ENCODE data around the gene PLA2G2C.

The PLA2G2C gene

DNA sequence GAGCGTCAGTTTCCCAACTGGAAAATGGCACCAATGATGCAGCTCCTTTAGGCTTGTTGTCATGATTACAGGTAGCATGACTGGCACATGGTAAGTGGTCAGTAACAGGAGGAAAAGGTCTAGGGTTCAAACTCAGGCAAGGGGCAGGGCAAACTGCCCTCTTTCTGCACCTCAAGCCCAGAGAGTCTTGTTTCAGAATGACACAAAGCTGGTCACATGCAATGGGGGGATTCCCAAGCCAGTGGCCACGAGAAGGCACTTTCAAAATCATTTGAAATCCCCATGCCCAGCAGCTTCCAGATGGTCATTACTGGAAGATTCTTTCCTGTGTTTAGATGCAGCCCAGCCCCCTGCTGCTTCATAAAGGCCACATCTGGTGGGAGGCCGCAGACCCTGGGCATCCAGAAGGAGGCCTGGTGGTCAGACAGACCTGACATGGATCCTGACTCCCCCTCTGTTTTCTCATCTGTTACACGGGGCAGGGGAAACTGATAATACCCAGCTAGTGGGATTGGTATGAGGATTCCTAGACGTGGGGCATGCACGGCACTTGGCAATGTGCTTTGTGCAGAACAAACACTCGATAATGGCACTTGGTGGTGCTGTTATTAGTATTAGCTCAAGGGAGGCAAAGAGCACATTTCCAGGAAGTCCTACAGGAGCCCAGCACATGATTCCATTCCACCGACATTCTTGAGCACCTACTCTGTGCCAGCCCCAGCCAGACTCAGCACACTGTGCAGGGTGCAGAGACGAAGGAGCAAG is 60.1 kb downstream of the PLA2G2C start:
- H3K27me3 Mint-ChIP-seq, result peaks cover 39% of the 10 kb centered on the region
- H3K27ac Mint-ChIP-seq, result no peak overlapping the region
- H3K9me3 Mint-ChIP-seq, result no peaks in the 10 kb centered on the region
- no peaks in the 10 kb centered on the region for H3K36me3 Mint-ChIP-seq (ENCODE audit: low read depth)
- H3K4me3 Mint-ChIP-seq, result no peak overlapping the region
- DNase-seq, result no peak
- H3K4me1 Mint-ChIP-seq (ENCODE audit: low read depth), result peaks cover 2% of the 10 kb centered on the region

GRCh38 chr1:20125100-20125499 is 61.2 kb downstream of the PLA2G2C start:
- Mint-ChIP-seq H3K9me3 (no peaks in the 10 kb centered on the region), H3K27me3 (peaks cover 42% of the 10 kb centered on the region), H3K4me3 (no peak overlapping the region), H3K36me3 (ENCODE audit: low read depth) (no peaks in the 10 kb centered on the region), H3K4me1 (ENCODE audit: low read depth) (peaks cover 2% of the 10 kb centered on the region), H3K27ac (no peak overlapping the region)
- no peak for DNase-seq

DNA sequence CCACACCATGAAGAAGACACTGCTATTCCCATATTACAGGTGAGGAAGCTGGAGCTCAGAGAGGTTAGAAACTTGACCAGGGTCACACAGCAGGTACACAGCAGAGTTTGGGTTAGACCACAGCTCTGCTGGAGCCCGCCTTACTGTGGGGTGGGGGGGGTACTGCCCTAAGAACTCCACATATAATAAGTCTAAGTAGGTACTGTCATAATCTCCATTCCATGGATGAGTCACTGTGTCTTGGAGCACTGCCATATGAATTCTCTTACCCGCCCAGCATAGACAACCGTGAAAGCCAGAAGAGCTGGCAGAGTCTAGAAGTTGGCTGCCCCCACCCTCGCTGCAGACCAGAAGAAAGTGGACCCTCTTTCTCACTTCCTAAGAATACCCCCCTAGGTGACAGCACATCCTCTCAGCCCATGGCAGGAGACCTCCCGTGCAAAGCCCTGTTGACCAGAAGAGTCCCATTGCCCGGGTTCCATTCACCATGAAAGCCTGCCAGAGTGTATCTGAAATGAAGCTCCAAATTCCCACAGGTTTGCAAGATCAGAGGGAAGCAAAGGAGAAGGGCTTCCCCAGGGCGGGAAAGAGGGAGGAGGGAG is 61.8 kb downstream of the PLA2G2C start:
- H3K9me3 Mint-ChIP-seq, result no peaks in the 10 kb centered on the region
- no peaks in the 10 kb centered on the region for H3K36me3 Mint-ChIP-seq (ENCODE audit: low read depth)
- H3K4me1 Mint-ChIP-seq (ENCODE audit: low read depth), result peaks cover 2% of the 10 kb centered on the region
- no peak for DNase-seq
- peaks cover 47% of the 10 kb centered on the region for H3K27me3 Mint-ChIP-seq
- no peak overlapping the region for H3K27ac Mint-ChIP-seq
- no peak overlapping the region for H3K4me3 Mint-ChIP-seq

DNA sequence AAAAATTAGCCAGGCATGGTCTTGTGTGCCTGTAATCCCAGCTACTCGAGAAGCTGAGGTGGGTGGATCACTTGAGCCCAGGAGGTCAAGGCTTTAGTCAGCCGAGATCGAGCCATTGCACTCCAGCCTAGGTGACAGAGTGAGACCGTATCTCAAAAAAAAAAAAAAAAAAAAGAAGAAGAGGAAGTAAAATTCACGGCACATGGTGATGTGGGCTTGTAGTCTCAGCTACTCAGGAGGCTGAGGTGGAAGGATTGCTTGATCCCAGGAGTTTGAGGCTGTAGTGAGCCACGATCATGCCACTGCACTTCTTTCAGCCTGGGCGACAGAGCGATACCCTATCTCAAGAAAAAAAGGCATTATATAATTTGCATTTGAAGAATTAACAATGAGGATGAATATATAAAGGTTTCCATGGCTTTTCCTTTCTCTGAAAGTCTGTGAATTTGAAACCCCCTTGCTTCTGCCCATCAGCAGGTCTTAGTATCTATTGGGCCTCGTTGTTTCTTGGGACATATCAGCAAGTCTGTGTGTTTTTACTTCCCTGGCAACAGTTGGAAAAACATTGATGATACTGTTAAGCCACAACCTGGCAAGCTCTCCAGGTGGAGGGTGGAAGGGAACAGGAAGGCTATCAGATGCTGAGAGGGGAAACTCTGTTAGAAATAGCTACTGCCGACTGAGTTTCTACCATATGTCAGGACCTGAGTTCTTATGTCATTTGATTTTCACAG is 62.4 kb downstream of the PLA2G2C start:
- no peaks in the 10 kb centered on the region for H3K36me3 Mint-ChIP-seq (ENCODE audit: low read depth)
- DNase-seq, result no peak
- no peak overlapping the region for H3K4me3 Mint-ChIP-seq
- H3K27ac Mint-ChIP-seq, result no peak overlapping the region
- peaks cover 52% of the 10 kb centered on the region for H3K27me3 Mint-ChIP-seq
- H3K9me3 Mint-ChIP-seq, result no peaks in the 10 kb centered on the region
- H3K4me1 Mint-ChIP-seq (ENCODE audit: low read depth), result peaks cover 2% of the 10 kb centered on the region

GRCh38 chr1:20120796-20121195 is 65.5 kb downstream of the PLA2G2C start:
- H3K4me1 Mint-ChIP-seq (ENCODE audit: low read depth), result no peaks in the 10 kb centered on the region
- no peaks in the 10 kb centered on the region for H3K9me3 Mint-ChIP-seq
- no peaks in the 10 kb centered on the region for H3K36me3 Mint-ChIP-seq (ENCODE audit: low read depth)
- peaks cover 60% of the 10 kb centered on the region for H3K27me3 Mint-ChIP-seq
- no peak overlapping the region for H3K27ac Mint-ChIP-seq
- DNase-seq, result no peak
- H3K4me3 Mint-ChIP-seq, result no peak overlapping the region

GRCh38 chr1:20119347-20119746 is 67.0 kb downstream of the PLA2G2C start, which contains the start of gene PLA2G2D:
TSS of gene PLA2G2D (minus strand) at chr1:20119536. CDS start at chr1:20119498, 38 bp downstream.
- H3K36me3 Mint-ChIP-seq (ENCODE audit: low read depth), result no peaks in the 10 kb centered on the region
- no peak within 1 kb of the TSS for H3K4me3 Mint-ChIP-seq
- H3K9me3 Mint-ChIP-seq, result no peaks in the 10 kb centered on the region
- no peaks in the 10 kb centered on the region for H3K4me1 Mint-ChIP-seq (ENCODE audit: low read depth)
- DNase-seq, result no peak
- no peak within 1 kb of the TSS for H3K27ac Mint-ChIP-seq
- peaks cover 56% of the 10 kb centered on the region for H3K27me3 Mint-ChIP-seq

- no peak overlapping the region for H3K4me3 Mint-ChIP-seq
- H3K27ac Mint-ChIP-seq, result no peak overlapping the region
- H3K27me3 Mint-ChIP-seq, result peaks cover 49% of the 10 kb centered on the region
- no peaks in the 10 kb centered on the region for H3K9me3 Mint-ChIP-seq
- no peaks in the 10 kb centered on the region for H3K4me1 Mint-ChIP-seq (ENCODE audit: low read depth)
- no peak for DNase-seq
- no peaks in the 10 kb centered on the region for H3K36me3 Mint-ChIP-seq (ENCODE audit: low read depth)
Measured at GRCh38 chr1:20117236-20117635, 69.1 kb downstream of the PLA2G2C start.

DNA sequence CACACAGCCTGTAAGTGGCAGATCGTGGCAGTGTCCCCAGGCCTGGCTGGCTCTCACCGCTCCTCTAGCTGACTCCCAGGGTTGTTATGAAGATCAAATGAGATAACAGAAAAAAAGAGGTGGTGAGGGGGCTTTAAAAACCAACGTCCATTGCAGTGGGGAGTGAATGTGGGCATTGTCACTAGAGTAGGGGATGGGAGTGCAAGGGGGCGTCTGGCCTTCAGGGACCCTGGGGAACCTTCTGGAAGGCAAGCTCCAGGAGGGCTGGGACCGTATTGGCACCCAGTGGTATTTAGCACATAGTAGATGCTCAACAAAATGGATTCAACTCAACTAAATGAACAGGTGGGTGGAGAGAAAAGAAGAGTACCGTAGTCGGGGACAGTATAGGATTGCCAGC is 70.4 kb downstream of the PLA2G2C start:
- H3K36me3 Mint-ChIP-seq (ENCODE audit: low read depth), result no peaks in the 10 kb centered on the region
- H3K27me3 Mint-ChIP-seq, result peaks cover 41% of the 10 kb centered on the region
- H3K9me3 Mint-ChIP-seq, result no peaks in the 10 kb centered on the region
- no peaks in the 10 kb centered on the region for H3K4me1 Mint-ChIP-seq (ENCODE audit: low read depth)
- no peak overlapping the region for H3K4me3 Mint-ChIP-seq
- DNase-seq, result no peak
- no peak overlapping the region for H3K27ac Mint-ChIP-seq

- Mint-ChIP-seq H3K36me3 (ENCODE audit: low read depth) (no peaks in the 10 kb centered on the region), H3K4me1 (ENCODE audit: low read depth) (no peaks in the 10 kb centered on the region), H3K9me3 (no peaks in the 10 kb centered on the region), H3K27me3 (peaks cover 41% of the 10 kb centered on the region), H3K4me3 (no peak overlapping the region), H3K27ac (no peak overlapping the region)
- no peak for DNase-seq
Measured at GRCh38 chr1:20115479-20115878, 70.8 kb downstream of the PLA2G2C start.

- no peak overlapping the region for H3K27ac Mint-ChIP-seq
- no peaks in the 10 kb centered on the region for H3K36me3 Mint-ChIP-seq (ENCODE audit: low read depth)
- no peaks in the 10 kb centered on the region for H3K9me3 Mint-ChIP-seq
- H3K4me3 Mint-ChIP-seq, result no peak overlapping the region
- DNase-seq, result no peak
- H3K27me3 Mint-ChIP-seq, result peaks cover 34% of the 10 kb centered on the region
- H3K4me1 Mint-ChIP-seq (ENCODE audit: low read depth), result no peaks in the 10 kb centered on the region
Measured at GRCh38 chr1:20114021-20114648, 72.2 kb downstream of the PLA2G2C start.

All from activated T-cell treated with anti-CD3 and anti-CD28 coated beads, Interleukin-2, amount 50 U/mL, for 24 hours (primary cell).